IPS DF 4.7 (cell line): ENCODE measurements around the gene STH.

Source experiments
- DNase-seq: peaks from one replicate; pipeline ENCODE4 v3.0.0-alpha.2; 2013; ENCODE audit warnings: low spot score; ENCODE audit errors: extremely low read depth

The STH gene

GRCh38 chr17:46044286-46044928, 45.4 kb downstream of the STH start:
- DNase-seq, result peak; percentile 38

GRCh38 chr17:46044989-46045388, 45.9 kb downstream of the STH start:
- no peak for DNase-seq

GRCh38 chr17:46045639-46046038, 46.6 kb downstream of the STH start:
- DNase-seq, result no peak

GRCh38 chr17:46046957-46047356, 47.9 kb downstream of the STH start:
- DNase-seq, result no peak

GRCh38 chr17:46047398-46047797, 48.3 kb downstream of the STH start:
- no peak for DNase-seq

- no peak for DNase-seq
Measured at GRCh38 chr17:46047856-46048255, 48.8 kb downstream of the STH start.
